ENCODE results near the gene OSBPL8. TPM values are rescaled to one million over a fixed set of nuclear protein-coding genes. Genes with fewer than 3 reads are reported as not detected.

The OSBPL8 gene
- total and polyA plus RNA-seq, 9 of the 15 experiments (the other 6 are each of a cell fraction or from before 2014, with no cell fraction given), result 17.4 to 82.7 (median 42.8) TPM

GRCh38 chr12:76303989-76304460 is 255.5 kb downstream of the OSBPL8 start (continued):
- TF ChIP-seq CUX1 (CRISPR knock-in tag; IDR thresholded peaks at IDR 0.05) (no peak), NR3C1 (CRISPR knock-in tag; IDR thresholded peaks at IDR 0.05) (no peak), NRF1 (conservative IDR thresholded peaks at IDR 0.05 in 1 of 2, IDR thresholded peaks at IDR 0.05 in 1 of 2) (no peak), ZBTB1 (CRISPR knock-in tag; IDR thresholded peaks at IDR 0.05; ENCODE audit: borderline replicate concordance, low read depth) (no peak), ZBED1 (IDR thresholded peaks at IDR 0.05) (no peak), PCBP1 (IDR thresholded peaks at IDR 0.05; ENCODE audit: low read depth, low read length, poor library complexity, severe bottlenecking) (no peak), HBP1 (CRISPR knock-in tag; IDR thresholded peaks at IDR 0.05) (0 out of 2 replicates have a peak, but pooled peaks have one; percentile 37), SETDB1 (IDR thresholded peaks at IDR 0.05; ENCODE audit: low read length) (no peak), BACH1 (tag; IDR thresholded peaks at IDR 0.05) (peak; percentile 71; the same call in 1 of the 2 replicates), MAFG (tag; conservative IDR thresholded peaks at IDR 0.05) (no peak), ZNF311 (CRISPR knock-in tag; IDR thresholded peaks at IDR 0.05) (peak; percentile 93), SRSF9 (IDR thresholded peaks at IDR 0.05; ENCODE audit: borderline replicate concordance, low read depth, low read length) (no peak), ETV5 (CRISPR knock-in tag; IDR thresholded peaks at IDR 0.05; ENCODE audit: low read depth) (0 out of 2 replicates have a peak, but pooled peaks have one; percentile 72), E2F5 (CRISPR knock-in tag; IDR thresholded peaks at IDR 0.05) (no peak), PYGO2 (tag; IDR thresholded peaks at IDR 0.05) (no peak), GTF2B (IDR thresholded peaks at IDR 0.05; ENCODE audit: extremely low read depth, insufficient read length) (no peak), THAP12 (CRISPR knock-in tag; IDR thresholded peaks at IDR 0.05) (no peak), PHTF2 (CRISPR knock-in tag; IDR thresholded peaks at IDR 0.05) (no peak)
